ENCODE measurements around the gene MED13. TPM values are rescaled to one million over a fixed set of nuclear protein-coding genes. Genes with fewer than 3 reads are reported as not detected.

Gene MED13
- total RNA-seq, 1 donor from 2014 or later = 59.9 TPM

GRCh38 chr17:62057696-62058095, 7.4 kb downstream of the MED13 start:
- no peaks in the 10 kb centered on the region for H3K9me3 ChIP-seq
- DNase-seq (ENCODE audit: extremely low spot score in 2 of 2) = no peak
- no peak overlapping the region for H3K27ac ChIP-seq
- no peaks in the 10 kb centered on the region for H3K27me3 ChIP-seq
- H3K4me3 ChIP-seq = no peak overlapping the region
- H3K4me1 ChIP-seq = peaks cover 64% of the 10 kb centered on the region
- peaks cover 0 to 14% of the 10 kb centered on the region in 2 donors for H3K36me3 ChIP-seq
- intact Hi-C loops (cut with DNase I) = no loop called here
- no peak for TF ChIP-seq POLR2AphosphoS5 (IDR thresholded peaks at IDR 0.05; ENCODE audit: insufficient read depth in 1 of 2, low read depth in 1 of 2)
- no peak for TF ChIP-seq POLR2A (IDR thresholded peaks at IDR 0.05)
- no peak for TF ChIP-seq CTCF (IDR thresholded peaks at IDR 0.05)

DNA sequence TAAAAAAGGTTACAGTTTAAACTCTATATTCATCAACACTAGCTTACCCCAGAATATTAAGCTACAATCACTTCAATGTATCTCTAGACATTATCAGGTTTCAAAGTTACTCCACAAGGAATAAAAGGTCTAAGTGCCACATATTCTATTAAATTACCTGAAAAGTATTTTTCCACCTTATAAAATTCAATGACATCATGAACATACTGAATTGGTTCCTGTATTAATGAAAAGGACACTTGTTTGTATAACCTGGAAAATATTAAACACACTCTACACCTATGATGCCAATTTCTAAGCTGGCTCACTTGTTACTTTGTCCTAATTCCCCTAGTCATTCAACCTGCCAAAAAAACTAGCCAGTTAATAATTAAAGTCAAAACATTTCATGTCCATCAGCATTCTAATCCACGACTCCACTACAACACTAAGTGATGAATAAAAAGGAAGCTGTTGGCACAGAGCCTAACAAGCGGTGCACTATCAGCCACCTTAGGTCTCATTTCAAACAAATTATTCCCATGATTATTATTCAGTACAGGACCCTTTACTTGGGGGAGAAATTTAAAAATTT, 12.2 kb downstream of the MED13 start:
- peaks cover 27% of the 10 kb centered on the region for H3K4me1 ChIP-seq
- intact Hi-C loops (cut with DNase I) = no loop called here
- TF ChIP-seq CTCF (IDR thresholded peaks at IDR 0.05) (no peak), POLR2AphosphoS5 (IDR thresholded peaks at IDR 0.05; ENCODE audit: insufficient read depth in 1 of 2, low read depth in 1 of 2) (no peak), POLR2A (IDR thresholded peaks at IDR 0.05) (no peak)
- H3K36me3 ChIP-seq = peaks cover 0 to 19% of the 10 kb centered on the region in 2 donors
- no peaks in the 10 kb centered on the region for H3K9me3 ChIP-seq
- DNase-seq (ENCODE audit: extremely low spot score in 2 of 2) = no peak
- H3K4me3 ChIP-seq = no peak overlapping the region
- no peaks in the 10 kb centered on the region for H3K27me3 ChIP-seq
- no peak overlapping the region for H3K27ac ChIP-seq

GRCh38 chr17:62051053-62051452, 14.0 kb downstream of the MED13 start:
- Histone ChIP-seq H3K27me3 (no peaks in the 10 kb centered on the region), H3K36me3 (peaks cover 0 to 23% of the 10 kb centered on the region in 2 donors), H3K9me3 (no peaks in the 10 kb centered on the region), H3K4me1 (peaks cover 14% of the 10 kb centered on the region), H3K4me3 (no peak overlapping the region), H3K27ac (no peak overlapping the region)
- DNase-seq (ENCODE audit: extremely low spot score in 2 of 2) = no peak
- intact Hi-C loops (cut with DNase I) = no loop called here
- TF ChIP-seq POLR2AphosphoS5 (IDR thresholded peaks at IDR 0.05; ENCODE audit: insufficient read depth in 1 of 2, low read depth in 1 of 2) (no peak), POLR2A (IDR thresholded peaks at IDR 0.05) (no peak), CTCF (IDR thresholded peaks at IDR 0.05) (no peak)

GRCh38 chr17:62049299-62049698, 15.8 kb downstream of the MED13 start:
- peaks cover 0 to 33% of the 10 kb centered on the region in 2 donors for H3K36me3 ChIP-seq
- no peak for TF ChIP-seq CTCF (IDR thresholded peaks at IDR 0.05)
- no peak for TF ChIP-seq POLR2A (IDR thresholded peaks at IDR 0.05)
- no peak for TF ChIP-seq POLR2AphosphoS5 (IDR thresholded peaks at IDR 0.05; ENCODE audit: insufficient read depth in 1 of 2, low read depth in 1 of 2)

DNA sequence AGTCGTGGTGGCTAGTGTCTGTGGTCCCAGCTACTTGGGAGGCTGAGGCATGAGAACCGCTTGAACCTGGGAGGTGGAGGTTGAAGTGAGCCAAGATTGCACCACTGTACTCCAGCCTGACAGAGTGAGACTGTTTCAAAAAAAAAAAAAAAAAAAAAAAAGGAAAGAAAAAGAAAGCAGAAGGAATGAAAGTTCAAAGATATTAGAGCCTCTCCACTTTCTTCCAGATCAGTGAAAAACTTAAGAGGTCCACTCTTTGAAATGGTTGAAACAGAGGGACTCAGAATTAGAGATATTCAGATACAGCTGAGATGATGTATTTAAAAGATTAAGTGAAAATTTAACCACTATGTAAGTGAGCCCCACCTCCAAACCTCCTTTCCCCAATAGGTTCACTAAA, 16.8 kb downstream of the MED13 start:
- Histone ChIP-seq H3K27me3 (no peaks in the 10 kb centered on the region), H3K27ac (no peak overlapping the region), H3K4me1 (peaks cover 30% of the 10 kb centered on the region), H3K36me3 (peaks cover 0 to 33% of the 10 kb centered on the region in 2 donors), H3K4me3 (no peak overlapping the region), H3K9me3 (no peaks in the 10 kb centered on the region)
- intact Hi-C loops (cut with DNase I) = no loop called here
- DNase-seq (ENCODE audit: extremely low spot score in 2 of 2) = no peak
- no peak for TF ChIP-seq POLR2AphosphoS5 (IDR thresholded peaks at IDR 0.05; ENCODE audit: insufficient read depth in 1 of 2, low read depth in 1 of 2)
- TF ChIP-seq CTCF (IDR thresholded peaks at IDR 0.05) = no peak
- TF ChIP-seq POLR2A (IDR thresholded peaks at IDR 0.05) = no peak

More at GRCh38 chr17:62049299-62049698, 15.8 kb downstream of the MED13 start:
- Histone ChIP-seq H3K9me3 (no peaks in the 10 kb centered on the region), H3K27me3 (no peaks in the 10 kb centered on the region), H3K4me3 (no peak overlapping the region), H3K27ac (no peak overlapping the region), H3K4me1 (peaks cover 19% of the 10 kb centered on the region)
- intact Hi-C loops (cut with DNase I) = no loop called here
- DNase-seq (ENCODE audit: extremely low spot score in 2 of 2) = no peak

All from vagina (tissue), 2 donors.